GM19099 (cell line): ENCODE data around the gene FBXO4.
A peak's percentile ranks its signal among the peaks of the same experiment; 100 is the strongest.

Experiments
- POLR2A ChIP-seq: IDR thresholded peaks from 3 replicates; pipeline ENCODE4 v1.6.1; 2011; ENCODE audit warnings: low read depth; ENCODE audit not compliant: insufficient read length; ENCODE audit errors: extremely low read depth

The FBXO4 gene

GRCh38 chr5:41903892-41904799, 20.9 kb upstream of the FBXO4 start, which contains the start of gene RIMOC1:
RIMOC1 (plus strand) TSS chr5:41904344; CDS start chr5:41904368, 24 bp downstream.
- TF ChIP-seq POLR2A: peak; percentile 94

- TF ChIP-seq POLR2A: no peak
Observed at GRCh38 chr5:41906151-41906550, 18.9 kb upstream of the FBXO4 start.

- no peak for TF ChIP-seq POLR2A
Observed at GRCh38 chr5:41908374-41909079, 16.6 kb upstream of the FBXO4 start.

GRCh38 chr5:41918105-41918504, 7.0 kb upstream of the FBXO4 start:
- no peak for TF ChIP-seq POLR2A

- TF ChIP-seq POLR2A: no peak
Observed at GRCh38 chr5:41921166-41921565, 3.9 kb upstream of the FBXO4 start.

GRCh38 chr5:41921874-41922273, 3.2 kb upstream of the FBXO4 start:
- no peak for TF ChIP-seq POLR2A

GRCh38 chr5:41924526-41924871, 582 bp upstream of the FBXO4 start:
- no peak for TF ChIP-seq POLR2A

- TF ChIP-seq POLR2A: no peak
Observed at GRCh38 chr5:41925555-41925951, 472 bp downstream of the FBXO4 start.

- no peak for TF ChIP-seq POLR2A
Observed at GRCh38 chr5:41927604-41928003, 2.5 kb downstream of the FBXO4 start.

- TF ChIP-seq POLR2A: no peak
Observed at GRCh38 chr5:41929035-41929434, 4.0 kb downstream of the FBXO4 start.

GRCh38 chr5:41932770-41933169, 7.7 kb downstream of the FBXO4 start:
- TF ChIP-seq POLR2A: no peak

GRCh38 chr5:41935544-41935943, 10.5 kb downstream of the FBXO4 start:
- no peak for TF ChIP-seq POLR2A

- no peak for TF ChIP-seq POLR2A
Observed at GRCh38 chr5:41940641-41941040, 15.6 kb downstream of the FBXO4 start.

- TF ChIP-seq POLR2A: no peak
Observed at GRCh38 chr5:41951224-41951623, 26.1 kb downstream of the FBXO4 start.

GRCh38 chr5:41954286-41954685, 29.2 kb downstream of the FBXO4 start:
- no peak for TF ChIP-seq POLR2A

- no peak for TF ChIP-seq POLR2A
Observed at GRCh38 chr5:41955432-41956024, 30.4 kb downstream of the FBXO4 start.
